Superior temporal gyrus (tissue), 1 donor: ENCODE results near the gene PABPN1.

Experiments
- DNase-seq: peaks from one replicate; pipeline ENCODE4 v3.0.0-alpha.2; 2016; ENCODE audit errors: extremely low spot score

Gene PABPN1

GRCh38 chr14:23326491-23327332, 5.5 kb downstream of the PABPN1 start:
- no peak for DNase-seq

DNA sequence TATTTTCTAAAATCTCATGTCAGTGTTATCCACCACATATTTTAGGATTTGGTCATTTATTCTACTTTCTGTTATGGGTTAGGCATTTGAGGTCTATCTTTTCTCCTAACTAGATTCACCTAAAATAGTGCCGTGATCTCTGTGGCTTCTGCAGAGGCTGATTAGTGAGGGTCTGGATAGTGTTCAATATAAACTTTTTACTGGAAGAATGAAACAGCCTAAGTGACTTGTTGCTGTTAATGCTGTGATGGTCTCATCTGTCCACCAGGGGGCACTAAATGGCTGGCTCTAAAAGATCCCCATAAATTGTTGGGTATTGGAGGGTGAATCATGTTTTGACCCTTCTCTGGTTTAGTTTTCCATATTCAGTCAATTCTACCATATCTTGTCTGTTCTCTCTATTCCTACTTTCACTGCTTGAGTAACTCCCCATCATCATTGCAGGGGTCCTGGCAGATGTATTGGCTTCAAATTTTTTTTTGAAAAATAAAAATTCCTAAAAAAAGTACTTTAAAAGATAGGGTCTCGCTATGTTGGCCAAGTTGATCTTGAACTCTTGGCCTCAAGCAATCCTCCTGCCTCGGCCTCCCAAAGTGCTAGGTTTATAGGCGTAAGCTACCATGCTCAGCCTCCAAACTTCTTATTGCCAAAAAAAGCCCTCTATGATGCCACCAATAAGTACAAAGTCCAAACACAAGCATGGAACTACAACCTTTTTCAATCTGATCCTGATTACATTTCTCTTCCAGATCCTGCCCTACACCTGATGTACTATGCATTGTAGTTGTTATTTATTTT, 6.9 kb downstream of the PABPN1 start:
- DNase-seq, result peak; percentile 96

GRCh38 chr14:23335623-23336022, 14.4 kb downstream of the PABPN1 start:
- DNase-seq, result no peak

GRCh38 chr14:23339506-23340268, 18.4 kb downstream of the PABPN1 start:
- DNase-seq, result no peak

DNA sequence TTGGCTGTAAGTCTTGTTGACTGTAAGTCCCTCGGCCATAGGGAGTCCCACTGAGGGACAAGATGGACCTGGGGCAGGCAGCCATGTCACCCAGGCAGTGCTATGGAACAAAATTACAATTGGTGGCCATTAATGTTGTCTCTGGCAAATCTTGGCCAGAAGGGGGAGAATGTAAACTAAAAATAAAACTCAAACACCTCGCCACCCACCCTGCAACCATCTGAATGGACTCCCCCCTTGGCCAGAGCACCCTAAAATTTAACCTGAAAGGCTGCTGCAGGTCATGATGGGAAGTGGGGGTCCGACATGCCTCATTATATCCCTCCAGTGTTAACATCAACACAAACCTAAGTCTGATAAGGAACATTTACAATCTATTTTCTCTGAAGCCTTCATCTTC, 23.2 kb downstream of the PABPN1 start:
- no peak for DNase-seq

DNA sequence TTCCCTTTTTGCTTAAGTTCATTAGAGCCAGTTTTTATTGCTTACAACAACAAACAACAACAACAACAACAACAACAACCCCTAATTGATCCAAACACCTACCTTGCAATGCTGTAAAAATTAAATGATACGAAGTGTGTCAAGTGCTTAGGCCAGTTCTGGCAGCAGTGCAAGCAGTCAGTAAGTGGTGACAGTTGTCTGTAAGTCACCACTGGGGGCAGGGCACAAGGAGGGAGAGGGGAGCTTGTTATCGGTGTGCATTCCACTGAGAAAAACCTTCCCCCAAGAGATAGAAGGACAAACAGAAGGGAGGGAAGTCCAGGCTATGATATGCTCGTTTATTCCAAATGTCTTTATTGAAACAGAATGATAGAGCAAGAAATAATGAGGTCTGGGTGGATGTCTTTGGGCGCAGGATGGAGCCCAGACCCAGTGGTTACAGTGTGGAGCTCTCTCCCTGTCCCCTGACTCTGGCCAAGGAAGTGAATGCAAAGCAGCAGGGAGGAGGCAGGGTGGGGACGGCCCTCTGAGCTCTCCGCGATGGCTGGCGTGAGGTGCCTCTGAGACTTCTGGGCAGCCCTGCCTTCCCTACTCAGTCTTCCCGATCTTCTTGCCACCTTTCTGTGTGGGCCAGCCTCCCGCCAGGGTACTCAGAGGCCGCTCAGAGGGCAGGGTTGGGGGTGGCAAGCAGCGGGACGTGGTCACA, 24.9 kb downstream of the PABPN1 start:
- no peak for DNase-seq

DNA sequence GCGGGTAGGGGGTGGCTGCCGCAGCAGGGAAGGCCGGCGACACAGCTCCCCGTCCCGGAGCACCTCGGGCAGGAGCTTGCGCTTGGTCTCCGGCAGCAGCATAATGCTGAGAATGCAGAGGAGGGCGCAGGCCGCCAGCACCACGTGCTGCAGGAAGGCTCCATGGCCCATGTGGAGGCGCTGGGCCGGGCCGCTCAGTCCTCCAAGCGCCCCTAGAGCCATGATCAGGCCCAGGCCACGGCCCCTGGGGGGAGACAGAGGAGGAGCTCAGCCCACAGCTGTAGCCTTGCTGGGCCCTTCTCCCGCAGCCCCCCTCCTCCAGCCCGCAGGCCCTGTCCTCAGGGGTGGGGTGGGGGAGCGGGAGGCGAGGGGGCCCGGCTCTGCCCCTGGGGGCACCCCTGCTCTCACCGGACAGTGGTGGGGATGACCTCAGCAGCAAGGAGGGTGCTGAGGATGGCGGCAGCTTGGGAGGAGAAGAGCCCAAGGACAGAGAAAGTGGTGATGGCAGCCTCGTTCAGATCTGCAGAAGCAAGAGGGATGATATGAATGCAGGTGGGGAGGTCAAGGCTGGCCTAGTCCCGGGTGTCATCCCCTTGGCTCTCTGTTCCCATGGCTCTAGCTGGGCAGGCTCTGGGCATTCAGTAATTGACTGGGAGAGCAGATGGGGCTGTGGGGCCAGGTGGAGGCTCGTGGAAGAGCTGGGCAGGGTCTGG, 25.6 kb downstream of the PABPN1 start:
- DNase-seq, result no peak

DNA sequence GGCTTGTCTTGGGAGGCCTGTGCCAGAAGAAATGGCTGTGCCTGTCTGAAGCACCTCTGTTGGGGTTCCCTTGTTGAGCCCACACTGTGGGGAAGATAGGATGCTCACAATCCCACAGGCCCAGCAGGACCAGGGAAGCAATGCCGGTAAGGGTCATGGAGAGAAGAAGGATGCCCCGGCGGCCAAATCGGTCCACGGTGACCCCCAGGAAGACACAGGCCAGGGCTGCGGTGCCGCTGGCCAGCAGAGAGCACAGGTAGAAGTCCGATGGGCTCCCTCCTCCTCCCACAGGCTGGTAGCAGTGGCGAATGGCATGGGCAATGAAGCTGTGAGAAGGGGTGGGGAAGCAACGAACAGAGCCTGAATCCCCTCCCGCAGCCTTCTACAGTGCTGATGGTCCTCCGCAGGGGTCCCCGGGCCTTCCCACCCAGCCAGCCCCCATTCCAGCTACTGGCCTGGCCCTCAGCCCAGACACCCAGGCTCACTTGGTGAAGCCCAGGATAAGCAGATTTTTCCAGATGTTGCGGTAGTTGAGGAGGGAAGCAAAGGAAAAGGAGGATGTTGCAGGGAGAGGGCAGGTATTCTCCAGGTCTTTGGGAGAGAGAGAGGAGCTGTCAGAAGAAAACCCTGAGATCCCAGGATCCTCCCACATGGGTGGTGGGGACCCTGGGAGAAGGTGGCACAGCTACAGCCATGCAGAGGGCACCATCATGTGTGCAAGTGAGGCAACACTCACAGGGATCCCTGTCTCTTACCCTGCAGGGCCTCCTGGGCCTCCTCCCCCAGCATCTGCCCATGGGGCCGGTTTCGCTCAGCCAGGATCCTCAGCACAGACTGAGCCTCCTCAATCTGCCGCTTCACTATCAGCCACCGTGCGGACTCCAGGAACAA, 26.4 kb downstream of the PABPN1 start:
- no peak for DNase-seq

DNA sequence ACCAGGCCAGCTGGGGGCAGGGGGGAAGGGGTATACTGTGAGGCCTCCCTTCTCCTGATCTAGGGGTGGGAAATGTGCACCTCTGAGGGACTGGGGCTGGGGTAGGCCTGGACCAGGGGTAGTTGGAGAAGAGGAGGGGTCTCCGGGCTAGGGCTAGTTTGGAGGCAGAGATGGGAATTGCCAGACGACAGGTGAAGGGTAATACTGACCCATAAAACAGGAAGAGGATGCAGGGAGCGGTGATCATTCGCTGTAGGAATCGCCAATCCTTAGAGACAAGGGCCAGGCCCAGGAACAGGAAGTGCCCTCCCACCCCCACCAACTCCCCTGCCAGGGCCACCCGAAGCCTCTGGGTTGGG, 27.0 kb downstream of the PABPN1 start:
- DNase-seq, result no peak

- no peak for DNase-seq
Measured at GRCh38 chr14:23349156-23349845, 28.0 kb downstream of the PABPN1 start.

DNA sequence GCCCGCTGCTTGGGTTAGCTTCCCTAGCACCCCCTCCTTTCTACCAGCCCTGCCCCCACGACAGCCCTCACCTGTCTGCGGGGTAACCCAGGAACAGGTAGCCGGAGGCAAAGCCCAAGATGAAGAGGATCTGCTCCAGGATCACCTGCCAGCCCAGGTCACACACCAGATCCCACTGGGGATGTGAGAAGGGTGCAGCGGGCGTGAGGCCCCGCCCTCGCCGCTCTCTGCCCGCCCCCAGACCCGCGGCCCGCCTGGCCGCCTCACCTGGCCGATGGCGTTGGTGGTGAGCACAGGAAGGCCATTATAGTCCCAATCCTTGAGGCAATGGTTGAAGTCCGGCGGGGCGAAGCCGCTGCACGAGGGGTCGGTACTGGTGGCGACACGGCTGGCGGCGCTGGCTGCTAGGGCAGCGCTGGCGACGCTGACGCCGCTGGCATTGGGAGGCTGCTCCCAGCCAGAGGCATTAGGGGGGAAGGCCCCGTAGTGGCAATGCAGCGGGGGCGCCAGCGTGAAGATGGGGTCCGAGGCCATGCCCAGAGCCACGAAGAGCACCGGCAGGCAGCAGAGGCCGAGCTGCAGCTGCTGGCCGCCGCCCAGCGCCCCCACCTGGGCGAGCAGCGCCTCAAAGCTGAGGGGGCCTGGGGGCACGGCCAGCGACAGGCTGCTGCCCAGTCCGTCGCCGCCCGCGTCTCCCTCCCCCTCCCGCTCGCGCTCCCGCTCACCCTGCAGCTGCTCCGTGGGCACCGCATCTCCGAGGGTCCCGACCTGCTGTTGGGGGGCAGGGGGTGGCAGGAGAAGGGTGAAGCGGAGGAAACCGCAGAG, 30.6 kb downstream of the PABPN1 start:
- no peak for DNase-seq

- peak; percentile 96 for DNase-seq
Measured at GRCh38 chr14:23352506-23353432, 31.5 kb downstream of the PABPN1 start, which contains the start of gene SLC22A17. SLC22A17 (minus strand) TSS chr14:23352887.

- DNase-seq, result no peak
Measured at GRCh38 chr14:23353433-23353780, 32.1 kb downstream of the PABPN1 start.

DNA sequence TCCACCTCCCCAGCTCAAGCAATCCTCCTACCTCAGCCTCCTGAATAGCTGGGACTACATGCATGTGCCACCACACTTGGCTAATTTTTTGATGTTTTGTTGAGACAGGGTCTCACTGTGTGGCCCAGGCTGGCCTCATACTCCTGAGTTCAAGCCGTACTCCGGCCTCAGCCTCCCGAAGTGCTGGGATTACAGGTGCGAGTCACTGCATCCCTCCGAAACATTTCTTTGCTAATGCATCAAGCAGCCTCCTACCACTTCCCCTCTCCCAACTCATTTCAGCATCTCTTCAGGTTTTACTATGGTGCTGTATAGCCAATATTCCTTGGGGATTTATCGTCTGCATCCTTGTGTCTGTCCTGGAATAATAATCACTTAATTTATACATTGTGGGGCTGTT, 33.7 kb downstream of the PABPN1 start:
- DNase-seq, result no peak

- DNase-seq, result no peak
Measured at GRCh38 chr14:23355871-23356435, 34.7 kb downstream of the PABPN1 start.

DNA sequence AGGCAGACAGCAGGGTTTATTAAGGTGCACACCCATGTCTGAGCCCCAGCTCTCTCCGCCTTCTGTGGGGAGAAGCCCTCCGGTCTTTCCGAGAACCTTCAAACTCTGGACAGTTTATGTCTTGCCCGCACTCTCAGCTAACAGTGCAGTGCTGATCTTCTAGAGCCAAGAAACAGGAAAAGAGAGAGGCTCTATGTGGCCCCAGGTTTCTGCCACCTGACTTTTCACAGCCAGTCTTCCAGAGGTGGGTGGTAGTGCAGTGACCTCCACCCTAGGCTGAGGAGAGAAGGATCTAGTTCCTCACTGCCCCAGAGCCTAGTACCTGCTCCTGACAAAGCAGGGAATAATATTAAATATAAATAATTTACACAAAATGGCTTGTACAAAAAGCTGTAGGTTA, 35.4 kb downstream of the PABPN1 start:
- no peak for DNase-seq

DNA sequence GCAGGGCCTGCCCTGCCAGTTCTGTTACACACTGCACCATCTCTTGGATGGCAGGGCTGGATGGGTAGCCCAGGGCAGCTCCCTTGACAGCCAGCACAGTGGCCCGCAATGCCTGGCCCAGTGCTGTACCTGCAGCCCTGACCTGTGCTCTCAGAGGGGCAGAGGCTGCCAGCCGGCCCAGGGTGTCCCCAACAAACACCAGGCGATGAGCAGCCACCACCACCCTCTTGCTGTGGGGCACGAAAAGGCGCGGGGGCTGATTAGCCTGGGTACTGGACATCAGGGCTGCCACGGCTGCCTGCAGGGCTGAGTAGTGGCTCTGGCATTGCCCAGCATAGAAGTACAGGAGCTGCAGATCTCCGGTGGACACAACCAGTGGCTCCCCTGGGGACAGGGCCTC, 36.0 kb downstream of the PABPN1 start:
- no peak for DNase-seq
